ENCODE results near the gene TAL1. TPM values are rescaled to one million over a fixed set of nuclear protein-coding genes. Genes with fewer than 3 reads are reported as not detected.
A peak's percentile ranks its signal among the peaks of the same experiment; 100 is the strongest.

Gene TAL1
- total RNA-seq, 1 donor from 2014 or later: 3.7 TPM

- intact Hi-C loops (cut with micrococcal nuclease): loop anchor here (10.0 kb wide), 1 partner anchor 543 kb away; no protein-coding TSS in a partner anchor
- DNase-seq: no peak
These were observed 50.7 kb downstream of the TAL1 start for GRCh38 chr1:47181095-47181954.

GRCh38 chr1:47180603-47181094 is 51.4 kb downstream of the TAL1 start:
- ATAC-seq: no peak
- intact Hi-C loops (cut with micrococcal nuclease): loop anchor here (10.0 kb wide), 1 partner anchor 544 kb away; no protein-coding TSS in a partner anchor
- no peak for DNase-seq

More at GRCh38 chr1:47181095-47181954, 50.7 kb downstream of the TAL1 start:
- ATAC-seq: no peak

- intact Hi-C loops (cut with micrococcal nuclease): loop anchor here (10.0 kb wide), 1 partner anchor 545 kb away; no protein-coding TSS in a partner anchor
- DNase-seq (no peak), ATAC-seq (no peak)
These were observed 51.9 kb downstream of the TAL1 start for GRCh38 chr1:47179988-47180563.

GRCh38 chr1:47179017-47179987 is 52.7 kb downstream of the TAL1 start:
- ATAC-seq (peak; percentile 89), DNase-seq (peak; percentile 93)
- intact Hi-C loops (cut with micrococcal nuclease): no loop called here

- ATAC-seq: no peak
These were observed 53.4 kb downstream of the TAL1 start for GRCh38 chr1:47178654-47179016.

GRCh38 chr1:47178020-47178419 is 54.0 kb downstream of the TAL1 start:
- DNase-seq (no peak), ATAC-seq (no peak)
- intact Hi-C loops (cut with micrococcal nuclease): no loop called here

More at GRCh38 chr1:47178654-47179016, 53.4 kb downstream of the TAL1 start:
- no peak for DNase-seq
- intact Hi-C loops (cut with micrococcal nuclease): no loop called here

- DNase-seq: no peak
- ATAC-seq: peak; percentile 57
- intact Hi-C loops (cut with micrococcal nuclease): no loop called here
These were observed 56.6 kb downstream of the TAL1 start for GRCh38 chr1:47175227-47175934.

- no peak for ATAC-seq
- no peak for DNase-seq
- intact Hi-C loops (cut with micrococcal nuclease): no loop called here
These were observed 57.4 kb downstream of the TAL1 start for GRCh38 chr1:47174656-47175020.

- DNase-seq (no peak), ATAC-seq (no peak)
- intact Hi-C loops (cut with micrococcal nuclease): no loop called here
These were observed 59.2 kb downstream of the TAL1 start for GRCh38 chr1:47172782-47173181.

Other genes with a start within 250 kb of the TAL1 start
- 1.6 TPM for gene CYP4X1, start 208.6 kb downstream of the TAL1 start, total RNA-seq
- gene CYP4Z1, start 165.0 kb downstream of the TAL1 start, total RNA-seq: 0.30 TPM
- gene CYP4A22, start 94.8 kb downstream of the TAL1 start, total RNA-seq: not detected
- gene PDZK1IP1, start 42.2 kb downstream of the TAL1 start, total RNA-seq: not detected
- gene STIL, start 81.9 kb upstream of the TAL1 start, total RNA-seq: 0.42 TPM
- gene CMPK1, start 101.6 kb upstream of the TAL1 start, total RNA-seq: 81.0 TPM
- not detected for gene FOXE3, start 184.1 kb upstream of the TAL1 start, total RNA-seq
- not detected for gene FOXD2, start 205.8 kb upstream of the TAL1 start, total RNA-seq

Measured in left ventricle myocardium superior (tissue), 1 donor.